GM12801 (cell line): ENCODE measurements around the gene NCOR1.

Source experiments
- TF ChIP-seq, protein P1 (sequence below): IDR thresholded peaks from one replicate; pipeline ENCODE4 v1.5.1; 2011; ENCODE audit warnings: control low read depth; ENCODE audit not compliant: insufficient read length; ENCODE audit errors: extremely low read depth

Gene NCOR1

DNA sequence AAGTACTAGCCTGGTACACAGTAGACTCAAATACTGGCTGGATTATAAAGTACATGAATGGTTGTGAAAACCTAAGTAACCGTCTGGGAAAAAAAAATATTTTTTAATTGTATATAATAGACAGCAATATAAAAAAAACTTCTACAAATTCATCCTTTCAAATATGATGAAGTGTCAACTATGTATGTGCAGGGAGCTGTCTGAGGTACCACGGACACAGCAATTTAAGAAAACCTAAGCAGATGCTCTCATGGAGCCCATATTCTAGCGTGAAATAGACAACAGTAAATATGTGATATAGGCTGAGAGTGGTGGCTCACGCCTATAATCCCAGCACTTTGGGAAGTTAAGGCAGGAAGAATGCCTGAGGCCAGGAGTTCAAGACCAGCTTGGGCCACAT lies 111.1 kb downstream of the NCOR1 start:
- TF ChIP-seq, protein P1, sequence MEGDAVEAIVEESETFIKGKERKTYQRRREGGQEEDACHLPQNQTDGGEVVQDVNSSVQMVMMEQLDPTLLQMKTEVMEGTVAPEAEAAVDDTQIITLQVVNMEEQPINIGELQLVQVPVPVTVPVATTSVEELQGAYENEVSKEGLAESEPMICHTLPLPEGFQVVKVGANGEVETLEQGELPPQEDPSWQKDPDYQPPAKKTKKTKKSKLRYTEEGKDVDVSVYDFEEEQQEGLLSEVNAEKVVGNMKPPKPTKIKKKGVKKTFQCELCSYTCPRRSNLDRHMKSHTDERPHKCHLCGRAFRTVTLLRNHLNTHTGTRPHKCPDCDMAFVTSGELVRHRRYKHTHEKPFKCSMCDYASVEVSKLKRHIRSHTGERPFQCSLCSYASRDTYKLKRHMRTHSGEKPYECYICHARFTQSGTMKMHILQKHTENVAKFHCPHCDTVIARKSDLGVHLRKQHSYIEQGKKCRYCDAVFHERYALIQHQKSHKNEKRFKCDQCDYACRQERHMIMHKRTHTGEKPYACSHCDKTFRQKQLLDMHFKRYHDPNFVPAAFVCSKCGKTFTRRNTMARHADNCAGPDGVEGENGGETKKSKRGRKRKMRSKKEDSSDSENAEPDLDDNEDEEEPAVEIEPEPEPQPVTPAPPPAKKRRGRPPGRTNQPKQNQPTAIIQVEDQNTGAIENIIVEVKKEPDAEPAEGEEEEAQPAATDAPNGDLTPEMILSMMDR, result no peak

DNA sequence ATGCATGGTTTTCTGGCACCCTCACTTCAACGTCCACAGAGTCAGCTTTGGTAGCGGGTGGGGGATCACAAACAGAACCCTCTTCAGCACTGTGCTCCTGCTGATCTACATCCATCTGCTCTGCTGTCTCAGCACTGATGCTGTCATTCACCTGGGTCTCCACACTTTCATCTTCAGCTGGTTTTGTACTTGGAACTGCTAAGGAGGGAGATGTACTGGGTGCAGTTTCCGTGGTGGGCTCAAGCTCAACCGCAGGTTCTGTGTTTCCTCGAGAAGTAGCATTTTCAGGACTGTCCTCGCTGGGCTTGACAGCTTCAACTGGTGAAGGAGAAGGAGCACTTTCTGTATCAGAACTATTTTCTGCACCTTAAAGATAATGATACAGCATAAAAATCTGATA lies 113.9 kb downstream of the NCOR1 start:
- TF ChIP-seq, protein P1, result no peak

DNA sequence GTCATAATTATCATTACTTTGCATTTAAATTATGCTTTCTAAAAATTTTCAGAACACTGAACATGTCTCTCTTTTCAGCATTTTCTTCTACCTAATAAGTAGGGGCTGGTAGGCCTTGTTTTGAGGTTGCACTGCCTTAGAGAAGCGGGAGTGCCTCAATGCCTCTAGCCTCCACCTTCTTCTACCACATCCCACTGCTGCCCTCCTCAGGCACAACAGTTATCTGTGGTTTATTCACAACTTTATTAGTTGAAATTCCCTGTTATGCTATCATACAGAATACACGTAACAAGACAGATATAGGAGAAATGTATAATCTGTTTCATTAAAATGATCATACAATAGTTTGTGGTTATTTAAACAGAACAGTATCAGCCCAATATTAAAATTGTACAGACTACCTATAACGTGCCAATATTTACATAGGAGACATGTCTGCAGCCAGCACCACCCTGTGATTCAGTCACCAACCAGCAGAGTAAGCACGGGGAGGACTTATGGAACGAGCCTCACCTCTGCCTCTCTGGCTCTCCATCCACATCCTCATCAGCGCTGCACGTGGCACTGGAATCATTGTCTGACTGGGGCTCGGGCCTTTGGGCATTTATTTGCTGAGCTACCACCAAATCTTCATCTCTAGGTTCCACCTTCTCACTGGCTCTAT lies 114.5 kb downstream of the NCOR1 start:
- TF ChIP-seq, protein P1, result no peak

DNA sequence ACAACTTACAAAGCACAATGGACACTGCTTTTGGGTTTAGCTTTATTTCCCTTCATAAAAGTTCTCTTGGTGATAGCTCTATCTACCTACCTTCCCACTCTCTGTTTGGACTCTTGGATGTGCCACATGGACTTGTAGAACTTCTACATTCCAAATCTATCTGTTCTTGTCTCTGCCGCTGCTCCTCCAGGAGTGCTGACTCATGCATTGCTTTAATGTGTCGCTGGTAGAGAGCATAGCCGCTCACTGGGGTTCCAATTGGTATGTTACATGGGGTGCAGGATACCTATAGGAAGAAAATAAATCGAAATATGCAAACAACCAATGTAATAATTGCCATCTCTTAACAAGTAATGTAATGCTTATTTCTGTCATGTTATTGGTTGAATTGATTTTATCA lies 123.6 kb downstream of the NCOR1 start:
- TF ChIP-seq, protein P1, result no peak

DNA sequence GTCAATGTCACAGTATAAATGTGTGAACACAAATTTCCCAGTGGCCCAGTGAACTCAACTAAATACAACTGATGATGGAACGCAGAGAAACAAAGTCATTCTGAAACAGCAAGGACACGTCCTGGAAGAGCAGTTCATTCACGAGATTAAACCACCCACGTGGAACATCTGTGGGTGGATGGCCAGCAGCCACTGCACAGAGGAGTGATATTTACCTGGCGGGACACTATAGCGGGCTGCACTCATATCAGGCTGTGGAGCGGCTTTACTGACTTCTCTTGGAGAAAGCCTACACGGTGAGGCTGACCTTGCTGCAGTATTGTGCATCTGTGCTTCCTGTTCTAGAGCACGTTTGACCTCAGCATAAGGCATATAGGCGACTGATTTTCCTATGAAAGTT lies 128.4 kb downstream of the NCOR1 start:
- TF ChIP-seq, protein P1, result no peak

DNA sequence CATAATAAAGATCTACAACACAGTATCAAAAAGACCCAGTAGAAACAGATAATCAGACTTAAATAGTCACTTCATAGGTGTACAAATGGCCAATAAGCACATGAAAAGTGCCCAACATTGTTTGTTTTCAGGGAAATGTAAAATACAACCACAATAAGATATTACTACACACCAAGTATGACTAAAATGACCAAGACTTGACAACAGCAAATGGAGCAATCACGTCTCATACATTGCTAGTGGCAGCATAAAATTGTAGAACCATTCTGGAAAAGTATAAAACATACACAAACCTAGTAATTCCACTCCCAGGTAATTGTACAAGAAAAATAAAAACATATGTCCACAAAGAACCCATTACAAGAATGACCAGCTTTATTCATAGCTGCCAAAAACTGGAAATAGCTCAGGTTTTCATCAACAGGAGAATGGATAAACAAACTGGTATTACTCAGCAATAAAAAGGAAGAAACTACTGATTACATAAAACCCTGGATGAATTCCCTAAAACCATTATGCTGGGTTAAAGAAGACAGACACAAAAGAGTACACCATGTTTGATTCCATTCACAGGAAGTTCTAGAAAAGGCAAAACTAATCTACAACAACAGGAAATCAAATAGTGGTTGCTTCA lies 130.2 kb downstream of the NCOR1 start:
- TF ChIP-seq, protein P1, result no peak

DNA sequence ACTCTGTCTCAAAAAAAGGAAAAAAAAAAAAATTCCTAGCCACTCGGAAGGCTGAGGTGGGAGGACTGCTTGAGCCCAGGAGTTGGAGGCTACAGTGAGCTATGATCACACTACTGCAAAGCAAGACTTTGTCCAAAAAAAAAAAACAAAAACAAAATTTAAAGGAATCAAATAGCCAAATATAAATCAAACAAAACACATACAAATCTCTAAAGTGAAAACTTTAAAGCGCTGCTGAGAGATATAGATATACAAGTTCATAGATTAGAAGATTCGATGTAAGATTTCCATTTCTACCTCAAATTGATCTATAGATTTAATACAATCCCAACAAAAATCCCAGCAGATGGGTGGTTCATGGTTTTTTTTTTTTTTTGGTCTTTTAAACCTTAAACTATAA lies 132.1 kb downstream of the NCOR1 start:
- TF ChIP-seq, protein P1, result no peak
